Heart left ventricle (tissue), 13 donors: ENCODE data around the gene BSND.

Experiments used
- CTCF ChIP-seq, 12 donors: fragments of 200-600 bp; sonication (generic) in 4 of 12; IDR thresholded peaks; one replicate each; pipeline versions ENCODE4 v1.5.0 to v1.8.0; 2018 to 2022; ENCODE audit warnings: antibody characterized with exemption in 12 of 12, mild to moderate bottlenecking in 5 of 12
- POLR2A ChIP-seq, 2 donors: fragments of 450-650 bp; IDR thresholded peaks; one replicate each; pipeline ENCODE4 v1.6.1; 2017; ENCODE audit warnings: antibody characterized with exemption in 2 of 2, mild to moderate bottlenecking in 2 of 2, moderate library complexity in 2 of 2
- donor health status: ischemic (EF 13 %, LVEDD 7.1; RV severe dilation, severe dysfunction).
- donor health status: DM: no; HTN: yes; CAD: no.
- donor health status: DM: no; HTN: no; CAD: no.
- donor health status: ischemic (EF 25% LVEDD 6.9; RV normal size, moderate dysfunction).
- donor health status: ischemic (EF 25% LVEDD 5.7; RV mildly dilated, moderate dysfunction).
- donor health status: ischemic (EF 35%, LVEDD 5.7; RV mildly dilated, moderate dysfunction).
- donor health status: nonischemic (EF 11% LVEDD 7.7; RV severe dilation, severe dysfunction).
- donor health status: DM: yes; HTN: yes; CAD: no.
- donor health status: PGD.
- donor health status: ischemic (EF 29% LVEDD 5.4; RV normal size, mild dysfunction).
- donor health status: nonischemic (EF 23%, LVEDD 6.1; RV moderate dilation, normal function).

DNA sequence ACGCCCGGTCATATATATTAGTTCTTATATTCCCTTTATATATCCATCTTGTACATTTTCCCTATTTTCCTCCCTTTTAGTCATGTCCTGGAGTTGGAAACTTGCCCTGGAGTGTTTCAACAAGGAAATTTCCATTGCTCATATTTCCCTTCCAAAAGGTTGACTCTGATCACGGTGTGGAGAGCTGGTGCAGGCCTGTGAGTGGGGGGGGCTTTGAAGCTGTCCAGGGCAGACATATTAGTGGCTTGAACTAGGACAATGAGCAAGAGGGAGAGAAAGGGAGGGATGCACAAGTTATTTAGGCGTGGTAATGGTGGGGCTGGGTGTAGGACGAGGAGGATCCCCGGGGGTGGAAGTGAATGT, 48.7 kb upstream of the BSND start:
- TF ChIP-seq CTCF (IDR thresholded peaks at IDR 0.05) (no peak), POLR2A (IDR thresholded peaks at IDR 0.05) (no peak)
